Measurements from ENCODE around the gene KLHDC7B. TPM values are rescaled to one million over a fixed set of nuclear protein-coding genes. Genes with fewer than 3 reads are reported as not detected.

KLHDC7B gene
- polyA plus RNA-seq, 1 donor = 0.18 TPM

GRCh38 chr22:50505776-50506610 lies 39.7 kb upstream of the KLHDC7B start:
- DNase-seq = no peak

GRCh38 chr22:50506611-50507420 lies 38.9 kb upstream of the KLHDC7B start:
- Histone ChIP-seq H3K27me3 (ENCODE audit: control insufficient read depth, insufficient read depth, low read length) (no peaks in the 10 kb centered on the region), H3K9me3 (ENCODE audit: control insufficient read depth, low read depth, low read length) (no peaks in the 10 kb centered on the region), H3K27ac (ENCODE audit: low read length) (peak overlapping the region; percentile 77), H3K36me3 (ENCODE audit: control insufficient read depth, insufficient read depth, low read length) (peaks cover 33% of the 10 kb centered on the region), H3K4me1 (ENCODE audit: control insufficient read depth, insufficient read depth, low read length) (peaks cover 14% of the 10 kb centered on the region), H3K4me3 (ENCODE audit: low read length) (peak overlapping the region; percentile 99)
- no CpG with 5 or more reads among the region's 21 CpGs for WGBS (ENCODE audit: insufficient coverage, low lambda C conversion rate)
- DNase-seq = no peak

More at GRCh38 chr22:50505776-50506610, 39.7 kb upstream of the KLHDC7B start:
- WGBS (ENCODE audit: insufficient coverage, low lambda C conversion rate) = no CpG with 5 or more reads among the region's 41 CpGs
- Histone ChIP-seq H3K4me3 (ENCODE audit: low read length) (no peak overlapping the region), H3K36me3 (ENCODE audit: control insufficient read depth, insufficient read depth, low read length) (peaks cover 33% of the 10 kb centered on the region), H3K27me3 (ENCODE audit: control insufficient read depth, insufficient read depth, low read length) (no peaks in the 10 kb centered on the region), H3K9me3 (ENCODE audit: control insufficient read depth, low read depth, low read length) (no peaks in the 10 kb centered on the region), H3K4me1 (ENCODE audit: control insufficient read depth, insufficient read depth, low read length) (peaks cover 14% of the 10 kb centered on the region), H3K27ac (ENCODE audit: low read length) (no peak overlapping the region)

GRCh38 chr22:50507421-50507990 lies 38.2 kb upstream of the KLHDC7B start, which contains the start of gene LMF2:
LMF2 (minus strand) TSS chr22:50507702; CDS start chr22:50507675, 27 bp downstream.
- no peaks in the 10 kb centered on the region for H3K9me3 ChIP-seq (ENCODE audit: control insufficient read depth, low read depth, low read length)
- H3K27me3 ChIP-seq (ENCODE audit: control insufficient read depth, insufficient read depth, low read length) = no peaks in the 10 kb centered on the region
- DNase-seq = peak; percentile 77 to 82
- peaks cover 31% of the 10 kb centered on the region for H3K36me3 ChIP-seq (ENCODE audit: control insufficient read depth, insufficient read depth, low read length)
- no CpG with 5 or more reads among the region's 62 CpGs for WGBS (ENCODE audit: insufficient coverage, low lambda C conversion rate)
- H3K4me1 ChIP-seq (ENCODE audit: control insufficient read depth, insufficient read depth, low read length) = peaks cover 14% of the 10 kb centered on the region
- H3K27ac ChIP-seq (ENCODE audit: low read length) = peak within 1 kb of the TSS; percentile 77
- peak within 1 kb of the TSS; percentile 99 for H3K4me3 ChIP-seq (ENCODE audit: low read length)

GRCh38 chr22:50507991-50508884 lies 37.5 kb upstream of the KLHDC7B start, which contains the start of gene NCAPH2:
NCAPH2 (plus strand) TSS chr22:50508224; CDS start chr22:50508338, 114 bp downstream.
- H3K4me3 ChIP-seq (ENCODE audit: low read length) = peak within 1 kb of the TSS; percentile 99
- no peaks in the 10 kb centered on the region for H3K9me3 ChIP-seq (ENCODE audit: control insufficient read depth, low read depth, low read length)
- H3K4me1 ChIP-seq (ENCODE audit: control insufficient read depth, insufficient read depth, low read length) = peaks cover 14% of the 10 kb centered on the region
- WGBS (ENCODE audit: insufficient coverage, low lambda C conversion rate) = no CpG with 5 or more reads among the region's 76 CpGs
- peak within 1 kb of the TSS; percentile 77 for H3K27ac ChIP-seq (ENCODE audit: low read length)
- no peaks in the 10 kb centered on the region for H3K27me3 ChIP-seq (ENCODE audit: control insufficient read depth, insufficient read depth, low read length)
- peaks cover 26% of the 10 kb centered on the region for H3K36me3 ChIP-seq (ENCODE audit: control insufficient read depth, insufficient read depth, low read length)
- peak; percentile 97 to 98 for DNase-seq

GRCh38 chr22:50508897-50509296 lies 36.8 kb upstream of the KLHDC7B start:
- peaks cover 22% of the 10 kb centered on the region for H3K36me3 ChIP-seq (ENCODE audit: control insufficient read depth, insufficient read depth, low read length)
- H3K27ac ChIP-seq (ENCODE audit: low read length) = peak overlapping the region; percentile 76
- H3K4me3 ChIP-seq (ENCODE audit: low read length) = peak overlapping the region; percentile 83
- no peaks in the 10 kb centered on the region for H3K27me3 ChIP-seq (ENCODE audit: control insufficient read depth, insufficient read depth, low read length)
- no CpG with 5 or more reads among the region's 3 CpGs for WGBS (ENCODE audit: insufficient coverage, low lambda C conversion rate)
- H3K4me1 ChIP-seq (ENCODE audit: control insufficient read depth, insufficient read depth, low read length) = peaks cover 14% of the 10 kb centered on the region
- H3K9me3 ChIP-seq (ENCODE audit: control insufficient read depth, low read depth, low read length) = no peaks in the 10 kb centered on the region
- DNase-seq = no peak

- Histone ChIP-seq H3K4me3 (ENCODE audit: low read length) (no peak overlapping the region), H3K4me1 (ENCODE audit: control insufficient read depth, insufficient read depth, low read length) (peaks cover 8% of the 10 kb centered on the region), H3K36me3 (ENCODE audit: control insufficient read depth, insufficient read depth, low read length) (peaks cover 36% of the 10 kb centered on the region), H3K9me3 (ENCODE audit: control insufficient read depth, low read depth, low read length) (no peaks in the 10 kb centered on the region), H3K27ac (ENCODE audit: low read length) (no peak overlapping the region), H3K27me3 (ENCODE audit: control insufficient read depth, insufficient read depth, low read length) (no peaks in the 10 kb centered on the region)
- no CpG with 5 or more reads among the region's 15 CpGs for WGBS (ENCODE audit: insufficient coverage, low lambda C conversion rate)
- DNase-seq = no peak
These were observed 32.5 kb upstream of the KLHDC7B start for GRCh38 chr22:50513175-50513574.

GRCh38 chr22:50516068-50516467 lies 29.6 kb upstream of the KLHDC7B start:
- H3K9me3 ChIP-seq (ENCODE audit: control insufficient read depth, low read depth, low read length) = no peaks in the 10 kb centered on the region
- no peak overlapping the region for H3K4me3 ChIP-seq (ENCODE audit: low read length)
- H3K36me3 ChIP-seq (ENCODE audit: control insufficient read depth, insufficient read depth, low read length) = peaks cover 53% of the 10 kb centered on the region
- no peak overlapping the region for H3K27ac ChIP-seq (ENCODE audit: low read length)
- no peaks in the 10 kb centered on the region for H3K4me1 ChIP-seq (ENCODE audit: control insufficient read depth, insufficient read depth, low read length)
- no CpG with 5 or more reads among the region's 8 CpGs for WGBS (ENCODE audit: insufficient coverage, low lambda C conversion rate)
- H3K27me3 ChIP-seq (ENCODE audit: control insufficient read depth, insufficient read depth, low read length) = no peaks in the 10 kb centered on the region
- DNase-seq = no peak

- H3K4me1 ChIP-seq (ENCODE audit: control insufficient read depth, insufficient read depth, low read length) = no peaks in the 10 kb centered on the region
- no peak for DNase-seq
- no peaks in the 10 kb centered on the region for H3K27me3 ChIP-seq (ENCODE audit: control insufficient read depth, insufficient read depth, low read length)
- H3K27ac ChIP-seq (ENCODE audit: low read length) = no peak overlapping the region
- H3K36me3 ChIP-seq (ENCODE audit: control insufficient read depth, insufficient read depth, low read length) = peaks cover 60% of the 10 kb centered on the region
- H3K4me3 ChIP-seq (ENCODE audit: low read length) = no peak overlapping the region
- WGBS (ENCODE audit: insufficient coverage, low lambda C conversion rate) = no CpG with 5 or more reads among the region's 16 CpGs
- no peaks in the 10 kb centered on the region for H3K9me3 ChIP-seq (ENCODE audit: control insufficient read depth, low read depth, low read length)
These were observed 28.8 kb upstream of the KLHDC7B start for GRCh38 chr22:50516891-50517290.

GRCh38 chr22:50517495-50518260 lies 28.0 kb upstream of the KLHDC7B start:
- H3K4me1 ChIP-seq (ENCODE audit: control insufficient read depth, insufficient read depth, low read length) = no peaks in the 10 kb centered on the region
- H3K4me3 ChIP-seq (ENCODE audit: low read length) = no peak overlapping the region
- H3K27ac ChIP-seq (ENCODE audit: low read length) = no peak overlapping the region
- no CpG with 5 or more reads among the region's 20 CpGs for WGBS (ENCODE audit: insufficient coverage, low lambda C conversion rate)
- no peaks in the 10 kb centered on the region for H3K27me3 ChIP-seq (ENCODE audit: control insufficient read depth, insufficient read depth, low read length)
- no peak for DNase-seq
- H3K9me3 ChIP-seq (ENCODE audit: control insufficient read depth, low read depth, low read length) = no peaks in the 10 kb centered on the region
- peaks cover 65% of the 10 kb centered on the region for H3K36me3 ChIP-seq (ENCODE audit: control insufficient read depth, insufficient read depth, low read length)
